Gastrocnemius medialis (tissue), 4 donors: Measurements from ENCODE around the gene SCGB1C1. TPM values are rescaled to one million over a fixed set of nuclear protein-coding genes. Genes with fewer than 3 reads are reported as not detected.

Experiments
- ATAC-seq, 2 donors: fragments of 150-250 bp; one replicate each; pipeline ENCODE4 v1.9.1; 2016
- DNase-seq, 2 donors: peaks; one replicate each; pipeline ENCODE4 v3.0.0-alpha.2; 2019
- H3K27ac ChIP-seq, 4 donors: fragments of 200-600 bp; sonication (generic); 1 replicate in 1 of 4; 2 replicates in 3 of 4; pipeline ENCODE4 v1.5.1; 2016 to 2018; ENCODE audit warnings: mild to moderate bottlenecking in 2 of 4, moderate library complexity in 1 of 4
- H3K27me3 ChIP-seq, 3 donors: fragments of 200-600 bp; sonication (generic) in 2 of 3; 1 replicate in 1 of 3; 2 replicates in 2 of 3; pipeline versions ENCODE4 v1.5.1 to v1.6.0; 2016 to 2019; ENCODE audit warnings: mild to moderate bottlenecking in 1 of 3, moderate library complexity in 1 of 3
- H3K36me3 ChIP-seq, 2 donors: fragments of 200-600 bp; sonication (generic) in 1 of 2; one replicate each; pipeline ENCODE4 v1.5.1; 2017 to 2018
- H3K4me1 ChIP-seq, 2 donors: fragments of 200-600 bp; sonication (generic) in 1 of 2; one replicate each; pipeline ENCODE4 v1.5.1; 2016 to 2017; ENCODE audit warnings: mild to moderate bottlenecking in 2 of 2
- H3K4me3 ChIP-seq, 4 donors: fragments of 200-600 bp; sonication (generic) in 3 of 4; 1 replicate in 1 of 4; 2 replicates in 3 of 4; pipeline ENCODE4 v1.5.1; 2016 to 2019; ENCODE audit warnings: mild to moderate bottlenecking in 2 of 4
- H3K9me3 ChIP-seq, 3 donors: fragments of 200-600 bp; sonication (generic) in 2 of 3; 1 replicate in 1 of 3; 2 replicates in 2 of 3; pipeline ENCODE4 v1.5.1; 2016 to 2019
- POLR2A ChIP-seq, 2 donors: fragments of 450-650 bp; IDR thresholded peaks; one replicate each; pipeline ENCODE4 v1.6.1; 2017; ENCODE audit warnings: antibody characterized with exemption in 2 of 2, mild to moderate bottlenecking in 2 of 2, moderate library complexity in 2 of 2
- in situ Hi-C, 4 donors: fragments of 200-750 bp; cut with MboI; loops; one replicate each; pipeline versions ENCODE4 v1.15.0 to v1.8.0; 2017; ENCODE audit warnings: low sequenced_read_pairs in 4 of 4
- intact Hi-C: fragments of 100-400 bp; cut with DNase I; formaldehyde crosslinking; loops from one replicate; pipeline ENCODE4 v1.15.1; 2023; ENCODE audit warnings: low total_unique reads
- total RNA-seq, 4 donors: library from RNA; depleted of rRNA; stranded (reverse); fragments of >200 nt; gene quantifications; one replicate each; pipeline versions ENCODE4 v1.1.0 to v1.2.3, GENCODE V29; 2016
- TF ChIP-seq, protein P1 (sequence below), 5 experiments: fragments of 450-650 bp in 3 of 5; fragments of 200-600 bp in 2 of 5; sonication (generic) in 2 of 5; IDR thresholded peaks in 4 of 5; conservative IDR thresholded peaks in 1 of 5; 1 replicate in 4 of 5; 2 replicates in 1 of 5; pipeline ENCODE4 v1.5.1; 2016 to 2019; ENCODE audit warnings: antibody characterized with exemption in 5 of 5, mild to moderate bottlenecking in 3 of 5, moderate library complexity in 3 of 5

SCGB1C1 gene
- total RNA-seq, 4 donors from 2014 or later: not detected

DNA sequence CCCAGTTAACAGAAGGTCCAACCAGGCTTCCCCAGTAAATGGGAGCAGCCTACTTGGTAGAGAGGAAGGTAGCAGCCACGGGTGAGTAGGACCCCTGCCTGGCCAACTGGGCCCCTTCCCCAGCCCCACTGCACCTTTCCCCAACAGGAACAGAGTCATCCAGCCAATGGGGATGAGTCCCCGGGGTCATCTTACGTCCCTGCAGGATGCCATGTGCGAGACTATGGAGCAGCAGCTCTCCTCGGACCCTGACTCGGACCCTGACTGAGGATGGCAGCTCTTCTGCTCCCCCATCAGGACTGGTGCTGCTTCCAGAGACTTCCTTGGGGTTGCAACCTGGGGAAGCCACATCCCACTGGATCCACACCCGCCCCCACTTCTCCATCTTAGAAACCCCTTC, 21.2 kb downstream of the SCGB1C1 start:
- intact Hi-C loops: no loop called here
- TF ChIP-seq POLR2A (IDR thresholded peaks at IDR 0.05): no peak
- TF ChIP-seq, protein P1, sequence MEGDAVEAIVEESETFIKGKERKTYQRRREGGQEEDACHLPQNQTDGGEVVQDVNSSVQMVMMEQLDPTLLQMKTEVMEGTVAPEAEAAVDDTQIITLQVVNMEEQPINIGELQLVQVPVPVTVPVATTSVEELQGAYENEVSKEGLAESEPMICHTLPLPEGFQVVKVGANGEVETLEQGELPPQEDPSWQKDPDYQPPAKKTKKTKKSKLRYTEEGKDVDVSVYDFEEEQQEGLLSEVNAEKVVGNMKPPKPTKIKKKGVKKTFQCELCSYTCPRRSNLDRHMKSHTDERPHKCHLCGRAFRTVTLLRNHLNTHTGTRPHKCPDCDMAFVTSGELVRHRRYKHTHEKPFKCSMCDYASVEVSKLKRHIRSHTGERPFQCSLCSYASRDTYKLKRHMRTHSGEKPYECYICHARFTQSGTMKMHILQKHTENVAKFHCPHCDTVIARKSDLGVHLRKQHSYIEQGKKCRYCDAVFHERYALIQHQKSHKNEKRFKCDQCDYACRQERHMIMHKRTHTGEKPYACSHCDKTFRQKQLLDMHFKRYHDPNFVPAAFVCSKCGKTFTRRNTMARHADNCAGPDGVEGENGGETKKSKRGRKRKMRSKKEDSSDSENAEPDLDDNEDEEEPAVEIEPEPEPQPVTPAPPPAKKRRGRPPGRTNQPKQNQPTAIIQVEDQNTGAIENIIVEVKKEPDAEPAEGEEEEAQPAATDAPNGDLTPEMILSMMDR (IDR thresholded peaks at IDR 0.05 in 4 of 5, conservative IDR thresholded peaks at IDR 0.05 in 1 of 5): no peak
- Histone ChIP-seq H3K4me3 (no peak overlapping the region), H3K36me3 (peaks cover 0 to 70% of the 10 kb centered on the region in 2 donors), H3K4me1 (peaks cover 19 to 20% of the 10 kb centered on the region in 2 donors), H3K27ac (no peak overlapping the region), H3K9me3 (no peaks in the 10 kb centered on the region), H3K27me3 (no peaks in the 10 kb centered on the region)
- in situ Hi-C loops: no loop called here
- DNase-seq: no peak
- no peak for ATAC-seq

GRCh38 chr11:215581-216037, 22.7 kb downstream of the SCGB1C1 start:
- Histone ChIP-seq H3K4me1 (peaks cover 4 to 6% of the 10 kb centered on the region in 2 donors), H3K9me3 (no peaks in the 10 kb centered on the region), H3K4me3 (no peak overlapping the region), H3K36me3 (peaks cover 0 to 57% of the 10 kb centered on the region in 2 donors), H3K27ac (no peak overlapping the region), H3K27me3 (no peaks in the 10 kb centered on the region)
- intact Hi-C loops (no loop called here), in situ Hi-C loops (no loop called here)
- no peak for ATAC-seq
- DNase-seq: no peak
- TF ChIP-seq, protein P1 (IDR thresholded peaks at IDR 0.05 in 4 of 5, conservative IDR thresholded peaks at IDR 0.05 in 1 of 5): no peak
- no peak for TF ChIP-seq POLR2A (IDR thresholded peaks at IDR 0.05)

DNA sequence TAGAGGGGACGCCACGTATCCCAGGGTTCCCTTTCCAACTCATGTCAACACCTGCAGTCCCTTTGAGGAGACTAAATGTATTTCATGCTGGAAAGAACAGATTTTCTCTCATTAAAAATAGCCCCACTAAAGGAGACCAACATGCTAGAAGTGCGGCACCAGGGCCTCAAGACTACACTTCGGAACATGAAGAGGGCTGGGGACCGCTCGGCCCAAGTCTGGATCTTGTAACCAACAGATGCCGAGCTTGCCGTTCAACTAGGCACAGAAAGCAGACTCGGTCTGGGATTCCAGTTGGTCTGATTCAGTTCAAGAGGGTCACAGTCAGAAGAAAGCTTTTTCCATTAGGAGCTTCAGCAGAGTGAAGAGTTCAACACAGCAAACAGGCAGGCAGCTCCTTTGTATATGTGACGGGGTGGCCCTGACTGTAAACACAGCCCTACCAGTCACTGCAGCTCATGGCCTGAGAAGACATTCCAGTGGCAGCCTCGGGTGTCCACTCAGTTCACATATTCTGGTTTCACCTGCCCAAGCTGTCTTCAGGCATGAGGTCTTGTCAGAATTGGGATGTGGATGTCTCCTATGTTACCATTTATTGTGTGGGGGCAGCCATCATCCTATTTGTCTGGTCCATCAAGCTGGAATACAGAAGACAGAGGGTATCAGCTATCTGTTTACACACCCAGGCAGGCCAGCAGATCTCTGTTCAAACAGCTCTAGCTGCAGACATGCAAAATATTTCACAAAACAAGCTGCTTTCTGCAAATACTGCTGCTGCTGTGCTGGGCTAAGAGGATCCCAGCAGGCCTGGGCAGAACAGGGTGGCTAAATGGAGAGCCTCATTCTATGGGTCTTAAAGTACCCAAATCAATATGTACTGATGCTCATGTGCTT, 23.4 kb downstream of the SCGB1C1 start:
- TF ChIP-seq, protein P1 (IDR thresholded peaks at IDR 0.05 in 4 of 5, conservative IDR thresholded peaks at IDR 0.05 in 1 of 5): no peak
- no peak for TF ChIP-seq POLR2A (IDR thresholded peaks at IDR 0.05)
- Histone ChIP-seq H3K27ac (no peak overlapping the region), H3K4me1 (peaks cover 0 to 6% of the 10 kb centered on the region in 2 donors), H3K4me3 (no peak overlapping the region), H3K36me3 (peaks cover 0 to 50% of the 10 kb centered on the region in 2 donors), H3K9me3 (no peaks in the 10 kb centered on the region), H3K27me3 (no peaks in the 10 kb centered on the region)
- ATAC-seq (no peak), DNase-seq (no peak)
- in situ Hi-C loops: no loop called here
- intact Hi-C loops: no loop called here

DNA sequence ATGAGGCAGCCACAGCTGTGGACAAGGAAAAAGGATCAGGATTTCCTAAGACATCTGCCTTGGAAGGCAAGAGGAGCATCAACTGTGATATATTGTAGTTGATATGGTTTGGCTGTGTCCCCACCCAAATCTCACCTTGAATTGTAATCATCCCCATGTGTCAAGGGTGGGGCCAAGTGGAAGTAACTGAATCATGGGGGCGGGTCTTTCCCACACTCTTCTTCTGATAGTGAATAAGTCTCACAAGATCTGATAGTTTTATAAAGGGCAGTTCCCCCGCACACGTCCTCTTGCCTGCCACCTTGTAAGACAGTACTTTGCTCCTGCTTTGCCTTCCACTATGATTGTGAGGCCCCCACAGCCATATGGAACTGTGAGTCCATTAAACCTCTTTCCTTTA, 24.8 kb downstream of the SCGB1C1 start:
- no peak for TF ChIP-seq POLR2A (IDR thresholded peaks at IDR 0.05)
- TF ChIP-seq, protein P1 (IDR thresholded peaks at IDR 0.05 in 4 of 5, conservative IDR thresholded peaks at IDR 0.05 in 1 of 5): no peak
- Histone ChIP-seq H3K27ac (no peak overlapping the region), H3K4me3 (no peak overlapping the region), H3K27me3 (no peaks in the 10 kb centered on the region), H3K9me3 (no peaks in the 10 kb centered on the region), H3K36me3 (peaks cover 0 to 36% of the 10 kb centered on the region in 2 donors), H3K4me1 (peaks cover 0 to 6% of the 10 kb centered on the region in 2 donors)
- ATAC-seq (no peak), DNase-seq (no peak)
- intact Hi-C loops (no loop called here), in situ Hi-C loops (no loop called here)
